ENCODE measurements around the gene TMEM91.

GRCh38 chr19:41386442-41386841 lies 10.1 kb downstream of the TMEM91 start:
- TF ChIP-seq POLR2A (IDR thresholded peaks at IDR 0.05; ENCODE audit: low read length), result no peak
- no peak for TF ChIP-seq GATA1 (IDR thresholded peaks at IDR 0.05; ENCODE audit: low read depth, low read length)
